Heart right ventricle (tissue), 16 donors: Measurements from ENCODE around the gene MT3. TPM values are rescaled to one million over a fixed set of nuclear protein-coding genes. Genes with fewer than 3 reads are reported as not detected.

Experiments
- ATAC-seq, 8 donors: fragments of 200-7000 bp; cut with Tn5 transposase; one replicate each; pipeline ENCODE4 v1.9.1; 2020; ENCODE audit warnings: mild to moderate bottlenecking in 8 of 8, moderate library complexity in 8 of 8, moderate number of reproducible peaks in 1 of 8
- DNase-seq, 2 donors: peaks; one replicate each; pipeline ENCODE4 v3.0.0-alpha.2; 2020
- H3K27ac ChIP-seq, 10 donors: fragments of 200-600 bp; sonication (generic) in 2 of 10; one replicate each; pipeline versions ENCODE4 v1.5.0 to v1.8.0; 2020 to 2022; ENCODE audit warnings: mild to moderate bottlenecking in 3 of 10
- H3K27me3 ChIP-seq, 7 donors: fragments of 200-600 bp; one replicate each; pipeline ENCODE4 v1.8.0; 2021 to 2022; ENCODE audit warnings: mild to moderate bottlenecking in 2 of 7
- H3K36me3 ChIP-seq, 9 donors: fragments of 200-600 bp; sonication (generic) in 1 of 9; one replicate each; pipeline versions ENCODE4 v1.5.0 to v1.8.0; 2020 to 2022; ENCODE audit warnings: mild to moderate bottlenecking in 2 of 9
- H3K4me1 ChIP-seq, 9 donors: fragments of 200-600 bp; sonication (generic) in 1 of 9; one replicate each; pipeline versions ENCODE4 v1.5.0 to v1.8.0; 2020 to 2022; ENCODE audit warnings: mild to moderate bottlenecking in 4 of 9
- H3K4me3 ChIP-seq, 10 donors: fragments of 200-600 bp; sonication (generic) in 2 of 10; one replicate each; pipeline versions ENCODE4 v1.5.0 to v1.8.0; 2020 to 2022; ENCODE audit warnings: mild to moderate bottlenecking in 7 of 10, moderate library complexity in 2 of 10
- H3K9me3 ChIP-seq, 11 donors: fragments of 200-600 bp in 10 of 11; sonication (generic) in 2 of 11; one replicate each; pipeline versions ENCODE4 v1.5.0 to v1.8.0; 2013 to 2022; ENCODE audit warnings: mild to moderate bottlenecking in 2 of 11, control low read depth in 1 of 11, moderate library complexity in 1 of 11
- WGBS, 2 donors: extraction: QIAGEN DNeasy Blood & Tissue Kit; methylation state at CpG; one replicate each; pipeline ENCODE4 v1.1.7; 2013; ENCODE audit warnings: inconsistent platforms in 1 of 2; 5-methylcytosine and 5-hydroxymethylcytosine counted together
- intact Hi-C, 10 donors: fragments of 100-400 bp; cut with DNase I; formaldehyde crosslinking; loops; one replicate each; pipeline versions ENCODE4 v1.11.1 to v1.14.2; 2022
- polyA plus RNA-seq, 2 donors: library from polyadenylated mRNA; stranded (reverse); fragments of 200-250 nt; gene quantifications; one replicate each; pipeline ENCODE4 v1.2.3, GENCODE V29; 2013
- total RNA-seq, 10 donors: library from RNA; stranded (reverse); fragmentation: NEBNext Ultra II Directional in 3 of 10; extraction: Animal tissue kit (Norgen Biotek cat#: 25700) in 3 of 10; gene quantifications; one replicate each; pipeline versions ENCODE4 v1.2.1 to v1.2.4, GENCODE V29; 2021 to 2023
- TF ChIP-seq, protein P1 (sequence below), 9 donors: fragments of 200-600 bp; sonication (generic) in 2 of 9; IDR thresholded peaks; one replicate each; pipeline versions ENCODE4 v1.5.0 to v1.8.0; 2021 to 2022; ENCODE audit warnings: antibody characterized with exemption in 9 of 9, mild to moderate bottlenecking in 5 of 9, moderate library complexity in 1 of 9
- donor health status: Arrhythmogenic right ventricular cardiomyopathy.
- donor health status: ischemic (EF 13 %, LVEDD 7.1; RV severe dilation, severe dysfunction).
- donor health status: healthy with polysubstance abuse.
- donor health status: DM: no; HTN: yes; CAD: no.
- donor health status: DM: no; HTN: no; CAD: no.
- donor health status: ischemic (EF 25% LVEDD 6.9; RV normal size, moderate dysfunction).
- donor health status: ischemic (EF 25% LVEDD 5.7; RV mildly dilated, moderate dysfunction).
- donor health status: healthy.
- donor health status: DM: yes; HTN: yes; CAD: no.
- donor health status: Ischemic cardiomyopathy.
- donor health status: ischemic (EF 35%, LVEDD 5.7; RV mildly dilated, moderate dysfunction).
- donor health status: nonischemic (EF 11% LVEDD 7.7; RV severe dilation, severe dysfunction).
- donor health status: DM: yes; HTN: yes; CAD: no.
- donor health status: PGD.
- donor health status: ischemic (EF 29% LVEDD 5.4; RV normal size, mild dysfunction).
- donor health status: nonischemic (EF 23%, LVEDD 6.1; RV moderate dilation, normal function).

The MT3 gene
- total and polyA plus RNA-seq, 12 donors = 1.9 to 29.8 (median 4.4) TPM

GRCh38 chr16:56637814-56638750 lies 48.8 kb downstream of the MT3 start, which contains the start of gene MT1A:
TSS of gene MT1A (plus strand) at chr16:56638666. CDS start at chr16:56638739, 73 bp downstream.
- peak; percentile 90 to 94 (median 93) for ATAC-seq
- H3K9me3 ChIP-seq = no peaks in the 10 kb centered on the region
- intact Hi-C loops = no loop called here
- peak; percentile 78 to 88 for DNase-seq
- H3K27ac ChIP-seq = peak within 1 kb of the TSS in 9 of 10 donors; percentile 17 to 79 (median 67)
- H3K4me1 ChIP-seq = peaks cover 0 to 34% (median 21%) of the 10 kb centered on the region in 9 donors
- WGBS, 2 donors = 5 to 6% methylated on average over 68 of the region's 68 CpGs
- H3K27me3 ChIP-seq = peaks cover 3 to 96% (median 35%) of the 10 kb centered on the region in 7 donors
- TF ChIP-seq, protein P1, sequence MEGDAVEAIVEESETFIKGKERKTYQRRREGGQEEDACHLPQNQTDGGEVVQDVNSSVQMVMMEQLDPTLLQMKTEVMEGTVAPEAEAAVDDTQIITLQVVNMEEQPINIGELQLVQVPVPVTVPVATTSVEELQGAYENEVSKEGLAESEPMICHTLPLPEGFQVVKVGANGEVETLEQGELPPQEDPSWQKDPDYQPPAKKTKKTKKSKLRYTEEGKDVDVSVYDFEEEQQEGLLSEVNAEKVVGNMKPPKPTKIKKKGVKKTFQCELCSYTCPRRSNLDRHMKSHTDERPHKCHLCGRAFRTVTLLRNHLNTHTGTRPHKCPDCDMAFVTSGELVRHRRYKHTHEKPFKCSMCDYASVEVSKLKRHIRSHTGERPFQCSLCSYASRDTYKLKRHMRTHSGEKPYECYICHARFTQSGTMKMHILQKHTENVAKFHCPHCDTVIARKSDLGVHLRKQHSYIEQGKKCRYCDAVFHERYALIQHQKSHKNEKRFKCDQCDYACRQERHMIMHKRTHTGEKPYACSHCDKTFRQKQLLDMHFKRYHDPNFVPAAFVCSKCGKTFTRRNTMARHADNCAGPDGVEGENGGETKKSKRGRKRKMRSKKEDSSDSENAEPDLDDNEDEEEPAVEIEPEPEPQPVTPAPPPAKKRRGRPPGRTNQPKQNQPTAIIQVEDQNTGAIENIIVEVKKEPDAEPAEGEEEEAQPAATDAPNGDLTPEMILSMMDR (IDR thresholded peaks at IDR 0.05) = no peak
- H3K36me3 ChIP-seq = no peaks in the 10 kb centered on the region
- H3K4me3 ChIP-seq = peak within 1 kb of the TSS; percentile 36 to 64 (median 58)

- Histone ChIP-seq H3K4me3 (peak overlapping the region in 1 of 10 donors; percentile 53), H3K9me3 (no peaks in the 10 kb centered on the region), H3K27ac (peak overlapping the region in 1 of 10 donors; percentile 78), H3K27me3 (peaks cover 3 to 96% (median 44%) of the 10 kb centered on the region in 7 donors), H3K36me3 (no peaks in the 10 kb centered on the region), H3K4me1 (peaks cover 0 to 44% (median 27%) of the 10 kb centered on the region in 9 donors)
- intact Hi-C loops = no loop called here
- 66 to 68% methylated on average over 1 of the region's 1 CpG for WGBS, 2 donors
- ATAC-seq = no peak
- DNase-seq = no peak
- TF ChIP-seq, protein P1 (IDR thresholded peaks at IDR 0.05) = no peak
Measured at GRCh38 chr16:56639045-56639444, 49.7 kb downstream of the MT3 start.

GRCh38 chr16:56640076-56640475 lies 50.7 kb downstream of the MT3 start:
- Histone ChIP-seq H3K36me3 (no peaks in the 10 kb centered on the region), H3K27me3 (peaks cover 3 to 95% (median 44%) of the 10 kb centered on the region in 7 donors), H3K27ac (no peak overlapping the region), H3K4me1 (peaks cover 0 to 42% (median 27%) of the 10 kb centered on the region in 9 donors), H3K4me3 (no peak overlapping the region), H3K9me3 (no peaks in the 10 kb centered on the region)
- ATAC-seq (no peak), DNase-seq (no peak)
- TF ChIP-seq, protein P1 (IDR thresholded peaks at IDR 0.05) = no peak
- 86 to 89% methylated on average over 1 of the region's 1 CpG for WGBS, 2 donors
- intact Hi-C loops = loop anchor here in 5 of 10 donors (5.0 kb wide), 2 partner anchors 33 to 42 kb away; partner anchors contain the start of genes MT2A (in 4 of the 5) and MT1X (in 1 of the 5)

Other genes with a start within 250 kb of the MT3 start
- 10 to 100 TPM; 50.6 to 87.9 (median 69.7) TPM for gene AMFR, start 164.0 kb upstream of the MT3 start, total RNA-seq
- gene AMFR, start 164.0 kb upstream of the MT3 start, polyA plus RNA-seq = 10 to 100 TPM; 18.1 to 63.9 TPM
- 10 to 100 TPM; 59.2 to 74.7 (median 63.4) TPM for gene NUDT21, start 138.2 kb upstream of the MT3 start, total RNA-seq
- 10 to 100 TPM in 1 of 2 donors, 1 to 10 TPM in 1; 9.3 to 26.4 TPM for gene NUDT21, start 138.2 kb upstream of the MT3 start, polyA plus RNA-seq
- gene OGFOD1, start 138.0 kb upstream of the MT3 start, total RNA-seq = 10 to 100 TPM; 24.2 to 41.0 (median 36.8) TPM
- 10 to 100 TPM in 1 of 2 donors, 1 to 10 TPM in 1; 8.9 to 17.5 TPM for gene OGFOD1, start 138.0 kb upstream of the MT3 start, polyA plus RNA-seq
- 10 to 100 TPM; 37.7 to 75.9 (median 60.1) TPM for gene BBS2, start 69.5 kb upstream of the MT3 start, total RNA-seq
- 10 to 100 TPM; 11.7 to 33.0 TPM for gene BBS2, start 69.5 kb upstream of the MT3 start, polyA plus RNA-seq
- gene MT4, start 24.5 kb upstream of the MT3 start, total RNA-seq = not detected
- gene MT4, start 24.5 kb upstream of the MT3 start, polyA plus RNA-seq = not detected
- gene MT2A, start 19.1 kb downstream of the MT3 start, total RNA-seq = 100 to 1,000 TPM in 6 of 10 donors, 10 to 100 TPM in 4; 88.8 to 354 (median 109) TPM
- gene MT2A, start 19.1 kb downstream of the MT3 start, polyA plus RNA-seq = 100 to 1,000 TPM; 195 to 231 TPM
- gene MT1E, start 36.3 kb downstream of the MT3 start, total RNA-seq = 100 to 1,000 TPM in 5 of 10 donors, 10 to 100 TPM in 5; 83.3 to 164 (median 97.0) TPM
- 100 to 1,000 TPM in 1 of 2 donors, 10 to 100 TPM in 1; 31.9 to 268 TPM for gene MT1E, start 36.3 kb downstream of the MT3 start, polyA plus RNA-seq
- 10 to 100 TPM in 1 of 10 donors, 1 to 10 TPM in 5, under 1 TPM in 4; 0.75 to 24.3 (median 1.7) TPM for gene MT1M, start 43.1 kb downstream of the MT3 start, total RNA-seq
- 10 to 100 TPM; 11.9 to 25.4 TPM for gene MT1M, start 43.1 kb downstream of the MT3 start, polyA plus RNA-seq
- gene MT1A, start 49.1 kb downstream of the MT3 start, total RNA-seq = 10 to 100 TPM in 1 of 10 donors, 1 to 10 TPM in 5, under 1 TPM in 2, not detected in 2; 0.71 to 67.7 (median 2.6) TPM
- gene MT1A, start 49.1 kb downstream of the MT3 start, polyA plus RNA-seq = 100 to 1,000 TPM in 1 of 2 donors, 10 to 100 TPM in 1; 11.1 to 102 TPM
- not detected for gene MT1B, start 62.4 kb downstream of the MT3 start, total RNA-seq
- gene MT1B, start 62.4 kb downstream of the MT3 start, polyA plus RNA-seq = not detected
- gene MT1F, start 68.4 kb downstream of the MT3 start, total RNA-seq = 1 to 10 TPM in 9 of 10 donors, under 1 TPM in 1; 0.98 to 7.7 (median 2.4) TPM
- gene MT1F, start 68.4 kb downstream of the MT3 start, polyA plus RNA-seq = 1 to 10 TPM; 2.0 to 2.4 TPM
- gene MT1G, start 78.5 kb downstream of the MT3 start, total RNA-seq = 1 to 10 TPM in 3 of 10 donors, under 1 TPM in 1, not detected in 6; 0.95 to 9.0 (median 1.0) TPM
- 1 to 10 TPM; 3.6 to 3.7 TPM for gene MT1G, start 78.5 kb downstream of the MT3 start, polyA plus RNA-seq
- gene MT1H, start 80.3 kb downstream of the MT3 start, total RNA-seq = 1 to 10 TPM in 1 of 10 donors, not detected in 9; 2.4 TPM
- not detected for gene MT1H, start 80.3 kb downstream of the MT3 start, polyA plus RNA-seq
- gene MT1X, start 92.9 kb downstream of the MT3 start, total RNA-seq = 100 to 1,000 TPM in 4 of 10 donors, 10 to 100 TPM in 6; 15.8 to 616 (median 71.4) TPM
- 100 to 1,000 TPM; 162 to 239 TPM for gene MT1X, start 92.9 kb downstream of the MT3 start, polyA plus RNA-seq
- gene NUP93, start 140.6 kb downstream of the MT3 start, total RNA-seq = 10 to 100 TPM; 25.4 to 34.8 (median 27.6) TPM
- gene NUP93, start 140.6 kb downstream of the MT3 start, polyA plus RNA-seq = 10 to 100 TPM; 27.2 to 32.3 TPM